PC-9 (cell line): ENCODE results near the gene TCP10L. TPM values are rescaled to one million over a fixed set of nuclear protein-coding genes. Genes with fewer than 3 reads are reported as not detected.

Experiments used
- BruUV-seq: library from RNA; stranded (reverse); fragments of 400-500 nt; replicated peaks from 2 replicates; lab custom pipeline; 2021; lab: Mats Ljungman, UMichigan
- CTCF ChIA-PET: fragments of 300-600 bp; sonication (Branson Sonifier 250); formaldehyde crosslinking; loops from one replicate; lab custom pipeline; 2022; ENCODE audit warnings: antibody characterized with exemption; lab: Charles Lee
- POLR2A ChIA-PET: fragments of 300-600 bp; sonication (Branson Sonifier 250); formaldehyde crosslinking; loops from one replicate; lab custom pipeline; 2022; ENCODE audit warnings: antibody characterized with exemption; ENCODE audit not compliant: unreplicated experiment; lab: Charles Lee
- DNase-seq, 2 experiments: peaks; one replicate each; pipeline versions ENCODE4 v3.0.0 to v3.0.0-alpha.2; 2015 to 2022; ENCODE audit warnings: mixed read lengths in 1 of 2
- H2AFZ ChIP-seq: fragments of 200-600 bp; sonication (generic); 2 replicates; pipeline ENCODE4 v1.8.1; 2017; ENCODE audit warnings: antibody characterized with exemption
- H3F3A ChIP-seq: fragments of 200-600 bp; sonication (generic); 2 replicates; pipeline ENCODE4 v1.8.1; 2017; ENCODE audit warnings: antibody characterized with exemption, mild to moderate bottlenecking, low read depth; ENCODE audit not compliant: insufficient read depth
- H3K27ac ChIP-seq: fragments of 200-600 bp; sonication (generic); 2 replicates; pipeline ENCODE4 v1.6.1; 2016; ENCODE audit warnings: mixed run types
- H3K27me3 ChIP-seq: fragments of 200-600 bp; sonication (generic); 2 replicates; pipeline ENCODE4 v1.6.1; 2016; ENCODE audit warnings: low read depth, mixed run types; ENCODE audit not compliant: insufficient read depth
- H3K36me3 ChIP-seq: fragments of 200-600 bp; sonication (generic); 2 replicates; pipeline ENCODE4 v1.6.1; 2016; ENCODE audit warnings: low read depth, mixed run types
- H3K4me1 ChIP-seq: fragments of 200-600 bp; sonication (generic); replicated peaks from 2 replicates; pipeline ENCODE4 v1.6.1; 2016; ENCODE audit warnings: mixed run types; ENCODE audit not compliant: insufficient read depth
- H3K4me2 ChIP-seq: fragments of 200-600 bp; sonication (generic); 2 replicates; pipeline ENCODE4 v1.6.1; 2017; ENCODE audit warnings: mixed run types
- H3K4me3 ChIP-seq: fragments of 200-600 bp; sonication (generic); 2 replicates; pipeline ENCODE4 v1.6.1; 2016; ENCODE audit warnings: mixed run types
- H3K79me2 ChIP-seq: fragments of 200-600 bp; sonication (generic); 2 replicates; pipeline ENCODE4 v1.6.1; 2017; ENCODE audit warnings: low read depth, mixed run types
- H3K9me2 ChIP-seq: fragments of 200-600 bp; sonication (generic); 2 replicates; pipeline ENCODE4 v1.8.1; 2017; ENCODE audit warnings: mild to moderate bottlenecking; ENCODE audit not compliant: insufficient read depth
- H3K9me3 ChIP-seq: fragments of 200-600 bp; sonication (generic); 2 replicates; pipeline ENCODE4 v1.8.1; 2016; ENCODE audit warnings: low read depth; ENCODE audit not compliant: insufficient read depth
- H4K20me1 ChIP-seq: fragments of 200-600 bp; sonication (generic); 2 replicates; pipeline ENCODE4 v1.8.1; 2017; ENCODE audit not compliant: insufficient read depth
- CTCF ChIP-seq: fragments of 200-600 bp; sonication (generic); conservative IDR thresholded peaks from 2 replicates; pipeline ENCODE4 v1.6.1; 2017; ENCODE audit warnings: mixed run types, antibody characterized with exemption, mild to moderate bottlenecking, moderate library complexity
- EZH2 ChIP-seq: fragments of 200-600 bp; sonication (generic); IDR thresholded peaks from 2 replicates; pipeline ENCODE4 v1.8.0; 2017; ENCODE audit warnings: antibody characterized with exemption, low read depth
- intact Hi-C: fragments of 100-400 bp; cut with micrococcal nuclease; formaldehyde crosslinking; loops from one replicate; pipeline ENCODE4 v1.10.0; 2022; ENCODE audit not compliant: unreplicated experiment
- total RNA-seq: library from RNA; stranded (reverse); gene quantifications from 2 replicates; pipeline ENCODE4 v1.2.3, GENCODE V29; 2021

Gene TCP10L
- total RNA-seq, 1 experiment from 2014 or later, result 0.68 TPM

- Histone ChIP-seq H3K27me3 (no peaks in the 10 kb centered on the region), H3K9me3 (no peaks in the 10 kb centered on the region), H3K4me3 (no peak overlapping the region), H3F3A (no peaks in the 10 kb centered on the region), H3K36me3 (no peaks in the 10 kb centered on the region), H2AFZ (no peak overlapping the region), H3K9me2 (no peaks in the 10 kb centered on the region), H3K4me1 (no peaks in the 10 kb centered on the region), H3K79me2 (no peaks in the 10 kb centered on the region), H3K27ac (no peak overlapping the region), H3K4me2 (no peak overlapping the region), H4K20me1 (no peaks in the 10 kb centered on the region)
- intact Hi-C loops, result no loop called here
- CTCF ChIA-PET, result no interaction called here
- no TSS peak for BruUV-seq
- DNase-seq, result no peak
- POLR2A ChIA-PET, result no interaction called here
- TF ChIP-seq EZH2, result no peak
- TF ChIP-seq CTCF, result no peak
Measured at GRCh38 chr21:32592929-32593502, 7.7 kb upstream of the TCP10L start.

GRCh38 chr21:32590130-32590529 lies 4.8 kb upstream of the TCP10L start:
- no peak overlapping the region for H3K4me2 ChIP-seq
- H3K9me2 ChIP-seq, result no peaks in the 10 kb centered on the region
- no peak overlapping the region for H3K27ac ChIP-seq
- H3K79me2 ChIP-seq, result no peaks in the 10 kb centered on the region
- no peak overlapping the region for H2AFZ ChIP-seq
- no peaks in the 10 kb centered on the region for H3K9me3 ChIP-seq
- ChIA-PET CTCF (no interaction called here), POLR2A (no interaction called here)
- no peaks in the 10 kb centered on the region for H3K4me1 ChIP-seq
- no peaks in the 10 kb centered on the region for H3K36me3 ChIP-seq
- H3K27me3 ChIP-seq, result no peaks in the 10 kb centered on the region
- H3K4me3 ChIP-seq, result no peak overlapping the region
- no peak for DNase-seq
- TF ChIP-seq EZH2, result no peak
- no TSS peak for BruUV-seq
- no peaks in the 10 kb centered on the region for H4K20me1 ChIP-seq
- H3F3A ChIP-seq, result no peaks in the 10 kb centered on the region
- intact Hi-C loops, result no loop called here

- no peaks in the 10 kb centered on the region for H3K9me3 ChIP-seq
- TF ChIP-seq CTCF, result no peak
- no peak for TF ChIP-seq EZH2
- no peak overlapping the region for H3K4me3 ChIP-seq
- intact Hi-C loops, result no loop called here
- H3F3A ChIP-seq, result no peaks in the 10 kb centered on the region
- ChIA-PET POLR2A (no interaction called here), CTCF (interaction anchor here (0.7 kb wide), 1 partner anchor 179 kb away, joined by 4 read pairs; no protein-coding TSS in a partner anchor)
- H3K27me3 ChIP-seq, result peaks cover 10% of the 10 kb centered on the region
- no peak for DNase-seq
- H3K27ac ChIP-seq, result no peak overlapping the region
- no peaks in the 10 kb centered on the region for H3K79me2 ChIP-seq
- no peaks in the 10 kb centered on the region for H3K4me1 ChIP-seq
- H3K36me3 ChIP-seq, result no peaks in the 10 kb centered on the region
- no TSS peak for BruUV-seq
- H3K9me2 ChIP-seq, result no peaks in the 10 kb centered on the region
- no peaks in the 10 kb centered on the region for H4K20me1 ChIP-seq
- no peak overlapping the region for H3K4me2 ChIP-seq
- no peak overlapping the region for H2AFZ ChIP-seq
Measured at GRCh38 chr21:32587651-32588050, 2.3 kb upstream of the TCP10L start.

- no peaks in the 10 kb centered on the region for H3K36me3 ChIP-seq
- H3K4me1 ChIP-seq, result no peaks in the 10 kb centered on the region
- no TSS peak for BruUV-seq
- intact Hi-C loops, result no loop called here
- no peaks in the 10 kb centered on the region for H4K20me1 ChIP-seq
- TF ChIP-seq EZH2 (no peak), CTCF (no peak)
- H3K27me3 ChIP-seq, result peaks cover 10% of the 10 kb centered on the region
- POLR2A ChIA-PET, result no interaction called here
- H3K4me3 ChIP-seq, result no peak overlapping the region
- H3K27ac ChIP-seq, result no peak overlapping the region
- H3K79me2 ChIP-seq, result no peaks in the 10 kb centered on the region
- no peak overlapping the region for H3K4me2 ChIP-seq
- DNase-seq, result no peak
- H3F3A ChIP-seq, result no peaks in the 10 kb centered on the region
- no peak overlapping the region for H2AFZ ChIP-seq
- no peaks in the 10 kb centered on the region for H3K9me3 ChIP-seq
- CTCF ChIA-PET, result no interaction called here
- no peaks in the 10 kb centered on the region for H3K9me2 ChIP-seq
Measured at GRCh38 chr21:32587120-32587519, 1.8 kb upstream of the TCP10L start.
